22Rv1 (cell line): ENCODE results near the gene CFAP157.

Source experiments
- CTCF ChIP-seq: fragments of 450-650 bp; IDR thresholded peaks from 2 replicates; pipeline ENCODE4 v1.5.1; 2017; ENCODE audit warnings: mild to moderate bottlenecking
- ZFX ChIP-seq: fragments of 450-650 bp; IDR thresholded peaks from 2 replicates; pipeline ENCODE4 v1.6.1; 2017; ENCODE audit warnings: antibody characterized with exemption, borderline replicate concordance

DNA sequence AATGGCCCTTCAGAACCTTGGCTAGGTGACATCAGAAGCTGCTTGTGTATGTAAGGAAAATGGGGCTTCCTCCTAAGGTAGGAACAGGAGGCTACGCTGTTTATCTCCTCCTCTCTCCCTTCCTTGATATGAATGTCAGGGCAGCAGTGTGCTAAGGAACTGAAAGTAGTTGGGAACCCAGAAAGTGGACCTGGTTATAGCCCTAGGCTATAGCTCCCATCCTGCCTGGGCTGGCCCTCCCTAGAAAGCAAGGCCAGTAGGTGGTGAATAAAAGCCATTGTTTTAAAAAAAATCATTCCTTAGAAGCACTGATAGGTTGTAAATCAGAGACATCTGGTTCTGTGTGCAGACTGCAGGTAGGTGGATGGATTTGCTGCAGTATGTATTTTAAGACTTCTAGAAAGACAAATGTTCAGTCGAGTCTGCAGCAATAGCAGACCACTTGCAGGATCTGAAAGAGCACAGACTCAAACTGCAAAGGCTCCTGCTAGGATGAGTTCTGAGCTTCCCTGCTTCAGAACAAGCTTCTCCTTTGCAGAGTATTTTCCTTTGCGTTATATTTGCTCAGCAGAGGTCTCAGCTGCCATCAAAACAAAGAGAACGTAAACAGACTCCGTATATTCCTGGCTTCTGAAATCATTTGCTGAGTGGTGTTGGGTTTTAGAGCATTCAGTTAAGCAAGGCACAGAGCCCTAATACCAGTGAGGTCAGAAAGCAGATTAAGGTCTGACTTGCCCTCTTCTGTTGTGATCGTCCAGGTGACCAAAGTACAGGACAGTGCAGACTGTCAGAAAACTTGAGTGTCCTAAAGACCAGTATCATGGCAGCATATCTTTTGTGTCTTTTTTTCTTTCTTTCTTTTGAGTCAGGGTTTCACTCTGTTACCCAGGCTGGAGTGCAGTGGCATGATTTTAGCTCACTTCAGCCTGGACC is 20.1 kb upstream of the CFAP157 start:
- TF ChIP-seq CTCF, result no peak
- no peak for TF ChIP-seq ZFX
